ENCODE results near the gene BRIP1. TPM values are rescaled to one million over a fixed set of nuclear protein-coding genes. Genes with fewer than 3 reads are reported as not detected.

BRIP1 gene
- total RNA-seq, 1 experiment from 2014 or later = 30.2 TPM

DNA sequence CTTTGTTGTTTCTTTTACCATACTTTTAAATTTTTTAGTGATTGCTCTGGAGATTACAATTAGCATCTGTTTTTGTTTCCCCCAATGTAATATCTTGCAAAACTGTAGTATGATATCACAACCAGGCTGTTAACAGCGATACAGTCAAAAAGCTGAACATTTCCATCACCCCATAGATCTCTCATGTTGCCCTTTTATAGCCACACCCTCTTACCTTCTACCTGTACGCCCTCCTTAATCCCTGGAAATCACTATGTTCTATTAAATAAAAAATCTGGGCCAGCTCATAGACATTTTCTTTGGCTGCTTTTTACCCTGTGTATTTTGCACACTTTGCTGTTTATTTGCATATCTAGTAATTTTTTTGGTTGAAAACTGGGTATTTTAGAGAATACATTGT lies 205.1 kb downstream of the BRIP1 start:
- intact Hi-C loops (cut with micrococcal nuclease; ENCODE audit: unreplicated experiment) = no loop called here
- Histone ChIP-seq H3K27ac (ENCODE audit: low read depth, low read length, poor library complexity, severe bottlenecking) (no peak overlapping the region), H3K36me3 (ENCODE audit: insufficient read depth, low read length, poor library complexity, severe bottlenecking) (no peaks in the 10 kb centered on the region), H3K9me3 (ENCODE audit: low read depth, low read length, poor library complexity, severe bottlenecking) (no peaks in the 10 kb centered on the region), H3K4me3 (ENCODE audit: low read depth, low read length, poor library complexity, severe bottlenecking) (no peak overlapping the region), H3K4me1 (ENCODE audit: insufficient read depth, low read length, poor library complexity, severe bottlenecking) (no peaks in the 10 kb centered on the region), H3K27me3 (replicated peaks; ENCODE audit: insufficient read depth, low read depth, low read length, poor library complexity) (no peaks in the 10 kb centered on the region)
- CTCF ChIA-PET = no interaction called here
- POLR2A ChIA-PET (ENCODE audit: low non-redundant PET) = no interaction called here
- DNase-seq (ENCODE audit: low spot score) = no peak
- no TSS peak for BruUV-seq (replicated peaks)
- no peak for TF ChIP-seq EZH2 (IDR thresholded peaks at IDR 0.05; ENCODE audit: borderline replicate concordance, low read depth, low read length, poor library complexity, severe bottlenecking)
- TF ChIP-seq, protein P1, sequence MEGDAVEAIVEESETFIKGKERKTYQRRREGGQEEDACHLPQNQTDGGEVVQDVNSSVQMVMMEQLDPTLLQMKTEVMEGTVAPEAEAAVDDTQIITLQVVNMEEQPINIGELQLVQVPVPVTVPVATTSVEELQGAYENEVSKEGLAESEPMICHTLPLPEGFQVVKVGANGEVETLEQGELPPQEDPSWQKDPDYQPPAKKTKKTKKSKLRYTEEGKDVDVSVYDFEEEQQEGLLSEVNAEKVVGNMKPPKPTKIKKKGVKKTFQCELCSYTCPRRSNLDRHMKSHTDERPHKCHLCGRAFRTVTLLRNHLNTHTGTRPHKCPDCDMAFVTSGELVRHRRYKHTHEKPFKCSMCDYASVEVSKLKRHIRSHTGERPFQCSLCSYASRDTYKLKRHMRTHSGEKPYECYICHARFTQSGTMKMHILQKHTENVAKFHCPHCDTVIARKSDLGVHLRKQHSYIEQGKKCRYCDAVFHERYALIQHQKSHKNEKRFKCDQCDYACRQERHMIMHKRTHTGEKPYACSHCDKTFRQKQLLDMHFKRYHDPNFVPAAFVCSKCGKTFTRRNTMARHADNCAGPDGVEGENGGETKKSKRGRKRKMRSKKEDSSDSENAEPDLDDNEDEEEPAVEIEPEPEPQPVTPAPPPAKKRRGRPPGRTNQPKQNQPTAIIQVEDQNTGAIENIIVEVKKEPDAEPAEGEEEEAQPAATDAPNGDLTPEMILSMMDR (conservative IDR thresholded peaks at IDR 0.05; ENCODE audit: low read depth, low read length) = no peak

DNA sequence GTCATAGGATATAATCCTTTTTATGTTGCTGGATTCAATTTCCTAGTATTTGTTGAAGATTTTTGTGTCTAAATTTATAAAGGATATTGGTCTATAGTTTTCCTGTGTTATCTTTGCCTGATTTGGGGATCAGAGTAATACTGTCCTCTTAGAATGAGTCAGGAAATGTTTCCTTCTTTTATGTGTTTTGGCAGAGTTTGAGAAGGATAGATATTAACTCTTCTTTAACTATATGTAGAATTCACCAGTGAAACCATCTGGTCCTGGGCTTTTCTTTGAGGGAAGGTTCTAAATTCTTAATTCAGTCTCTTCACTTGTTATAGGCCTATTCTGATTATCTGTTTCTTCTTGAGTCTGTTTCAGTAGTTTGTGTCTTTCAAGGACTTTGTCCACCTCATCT lies 206.0 kb downstream of the BRIP1 start:
- BruUV-seq (replicated peaks) = no TSS peak
- H3K27ac ChIP-seq (ENCODE audit: low read depth, low read length, poor library complexity, severe bottlenecking) = no peak overlapping the region
- H3K4me1 ChIP-seq (ENCODE audit: insufficient read depth, low read length, poor library complexity, severe bottlenecking) = no peaks in the 10 kb centered on the region
- no peaks in the 10 kb centered on the region for H3K9me3 ChIP-seq (ENCODE audit: low read depth, low read length, poor library complexity, severe bottlenecking)
- no peak for TF ChIP-seq EZH2 (IDR thresholded peaks at IDR 0.05; ENCODE audit: borderline replicate concordance, low read depth, low read length, poor library complexity, severe bottlenecking)
- TF ChIP-seq, protein P1 (conservative IDR thresholded peaks at IDR 0.05; ENCODE audit: low read depth, low read length) = no peak
- POLR2A ChIA-PET (ENCODE audit: low non-redundant PET) = no interaction called here
- H3K36me3 ChIP-seq (ENCODE audit: insufficient read depth, low read length, poor library complexity, severe bottlenecking) = no peaks in the 10 kb centered on the region
- H3K4me3 ChIP-seq (ENCODE audit: low read depth, low read length, poor library complexity, severe bottlenecking) = no peak overlapping the region
- DNase-seq (ENCODE audit: low spot score) = no peak
- no peaks in the 10 kb centered on the region for H3K27me3 ChIP-seq (replicated peaks; ENCODE audit: insufficient read depth, low read depth, low read length, poor library complexity)
- intact Hi-C loops (cut with micrococcal nuclease; ENCODE audit: unreplicated experiment) = no loop called here
- CTCF ChIA-PET = no interaction called here

DNA sequence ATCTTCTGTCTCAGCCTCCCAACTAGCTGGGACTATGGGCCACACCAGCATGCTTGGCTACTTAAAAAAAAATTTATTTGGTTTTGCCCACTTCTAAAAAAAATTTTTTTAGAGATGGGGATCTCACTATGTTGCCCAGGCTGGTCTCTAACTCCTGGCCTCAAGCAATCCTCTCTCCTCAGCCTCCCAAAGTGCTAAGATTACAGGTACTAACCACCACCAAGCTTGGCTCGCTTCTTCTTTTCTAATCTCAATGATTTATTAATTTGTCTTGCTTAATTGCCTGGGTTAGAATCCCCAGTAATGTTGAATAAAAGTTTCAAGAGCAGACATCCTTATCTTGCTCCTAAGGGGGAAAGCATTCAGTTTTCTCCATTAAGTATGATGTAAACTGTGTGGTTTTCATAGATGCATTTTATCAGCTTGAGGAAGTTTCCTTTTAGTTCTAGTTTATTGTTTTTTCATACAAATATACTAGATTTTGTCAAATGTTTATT lies 206.6 kb downstream of the BRIP1 start:
- CTCF ChIA-PET = no interaction called here
- no peak overlapping the region for H3K27ac ChIP-seq (ENCODE audit: low read depth, low read length, poor library complexity, severe bottlenecking)
- H3K36me3 ChIP-seq (ENCODE audit: insufficient read depth, low read length, poor library complexity, severe bottlenecking) = no peaks in the 10 kb centered on the region
- H3K27me3 ChIP-seq (replicated peaks; ENCODE audit: insufficient read depth, low read depth, low read length, poor library complexity) = no peaks in the 10 kb centered on the region
- POLR2A ChIA-PET (ENCODE audit: low non-redundant PET) = no interaction called here
- intact Hi-C loops (cut with micrococcal nuclease; ENCODE audit: unreplicated experiment) = no loop called here
- no TSS peak for BruUV-seq (replicated peaks)
- DNase-seq (ENCODE audit: low spot score) = no peak
- no peaks in the 10 kb centered on the region for H3K4me1 ChIP-seq (ENCODE audit: insufficient read depth, low read length, poor library complexity, severe bottlenecking)
- TF ChIP-seq, protein P1 (conservative IDR thresholded peaks at IDR 0.05; ENCODE audit: low read depth, low read length) = no peak
- TF ChIP-seq EZH2 (IDR thresholded peaks at IDR 0.05; ENCODE audit: borderline replicate concordance, low read depth, low read length, poor library complexity, severe bottlenecking) = no peak
- H3K4me3 ChIP-seq (ENCODE audit: low read depth, low read length, poor library complexity, severe bottlenecking) = no peak overlapping the region
- peaks cover 1% of the 10 kb centered on the region for H3K9me3 ChIP-seq (ENCODE audit: low read depth, low read length, poor library complexity, severe bottlenecking)

All from A673 (cell line).